K562 (cell line): ENCODE measurements around the gene SLC25A45. TPM values are rescaled to one million over a fixed set of nuclear protein-coding genes. Genes with fewer than 3 reads are reported as not detected.
A peak's percentile ranks its signal among the peaks of the same experiment; 100 is the strongest.

Experiments used
- ATAC-seq: fragments of 200-7000 bp; cut with Tn5 transposase; 3 replicates; pipeline ENCODE4 v1.9.1; 2020; ENCODE audit warnings: moderate library complexity
- BruUV-seq: library from RNA; stranded (reverse); fragments of 400-500 nt; replicated peaks from 2 replicates; lab custom pipeline; 2021; lab: Mats Ljungman, UMichigan
- CTCF ChIA-PET: fragments of 300-600 bp; formaldehyde crosslinking; extraction: SDS; loops from one replicate; lab custom pipeline; 2021; ENCODE audit warnings: low intra/inter-chr PET ratio; lab: Yijun Ruan, JAX
- POLR2A ChIA-PET: fragments of 300-600, 350-650 bp; sonication (Branson Sonifier 250); formaldehyde crosslinking; extraction: SDS; loops from one replicate; lab custom pipeline; 2021; ENCODE audit warnings: antibody characterized with exemption, inconsistent platforms; lab: Yijun Ruan, JAX
- DNase-seq, 4 experiments: peaks; one replicate each; pipeline versions ENCODE4 v3.0.0 to v3.0.0-alpha.2; 2011 to 2018; ENCODE audit warnings: low spot score in 3 of 4, mixed read lengths in 3 of 4; ENCODE audit errors: extremely low read depth in 1 of 4
- FAIRE-seq: peaks from 2 replicates; lab custom pipeline; 2011; peaks lifted over from hg19 to GRCh38; lab: Jason Lieb, UNC
- H2AFZ ChIP-seq: 2 replicates; pipeline ENCODE4 v1.6.0; 2011; ENCODE audit warnings: low read depth, low read length, control low read depth, inconsistent platforms
- H3K27ac ChIP-seq: fragments of 200-600 bp; 3 replicates; pipeline ENCODE4 v1.8.0; 2011; ENCODE audit warnings: low read depth, mild to moderate bottlenecking, control low read depth, inconsistent platforms, low read length, moderate library complexity, mixed read lengths; ENCODE audit errors: extremely low read depth
- H3K27me3 ChIP-seq, 2 experiments: fragments of 300-600 bp in 1 of 2; 2 replicates in 1 of 2; 3 replicates in 1 of 2; pipeline versions ENCODE4 v1.6.0 to v1.8.0; 2011; ENCODE audit warnings: inconsistent platforms in 2 of 2, low read length in 2 of 2, mild to moderate bottlenecking in 1 of 2, mixed read lengths in 1 of 2, moderate library complexity in 1 of 2; ENCODE audit not compliant: control insufficient read depth in 2 of 2, insufficient read depth in 2 of 2
- H3K36me3 ChIP-seq: fragments of 300-600 bp; 3 replicates; pipeline ENCODE4 v1.8.0; 2011; ENCODE audit warnings: mild to moderate bottlenecking, low read length, inconsistent platforms; ENCODE audit not compliant: control insufficient read depth, insufficient read depth
- H3K4me1 ChIP-seq, 2 experiments: fragments of 200-600 bp in 1 of 2; replicated peaks in 1 of 2; 2 replicates in 1 of 2; 3 replicates in 1 of 2; pipeline versions ENCODE4 v1.5.1 to v1.8.0; 2011; ENCODE audit warnings: inconsistent platforms in 2 of 2, low read length in 2 of 2, mild to moderate bottlenecking in 1 of 2, mixed read lengths in 1 of 2, moderate library complexity in 1 of 2; ENCODE audit not compliant: control insufficient read depth in 2 of 2, insufficient read depth in 2 of 2
- H3K4me2 ChIP-seq: 2 replicates; pipeline ENCODE4 v1.6.1; 2011; ENCODE audit warnings: low read length, control low read depth, inconsistent platforms, mixed read lengths; ENCODE audit not compliant: insufficient read depth
- H3K4me3 ChIP-seq: fragments of 200-600 bp; sonication (generic), shearing (Covaris generic); 2 replicates; pipeline ENCODE4 v1.5.1; 2016; ENCODE audit warnings: control low read depth, inconsistent platforms
- H3K79me2 ChIP-seq: fragments of 200-600 bp; 3 replicates; pipeline ENCODE4 v1.8.0; 2011; ENCODE audit warnings: low read length, inconsistent platforms; ENCODE audit not compliant: control insufficient read depth, insufficient read depth
- H3K9ac ChIP-seq, 2 experiments: 2 replicates each; pipeline versions ENCODE4 v1.6.0 to v1.6.1; 2011; ENCODE audit warnings: low read depth in 2 of 2, low read length in 2 of 2, control low read depth in 1 of 2, inconsistent platforms in 1 of 2, mild to moderate bottlenecking in 1 of 2, mixed read lengths in 1 of 2; ENCODE audit not compliant: insufficient read depth in 1 of 2
- H3K9me1 ChIP-seq: one replicate; pipeline ENCODE4 v1.6.0; 2011; ENCODE audit warnings: inconsistent platforms, mild to moderate bottlenecking, low read length, moderate library complexity; ENCODE audit not compliant: control insufficient read depth, insufficient read depth
- H3K9me3 ChIP-seq: replicated peaks from 2 replicates; pipeline ENCODE4 v1.5.1; 2011; ENCODE audit warnings: low read depth, low read length, inconsistent platforms; ENCODE audit not compliant: control insufficient read depth, insufficient read depth
- H4K20me1 ChIP-seq: replicated peaks from 2 replicates; pipeline ENCODE4 v1.6.1; 2011; ENCODE audit warnings: low read length, inconsistent platforms, mixed read lengths; ENCODE audit not compliant: control insufficient read depth, insufficient read depth
- ARID2 ChIP-seq: fragments of 450-650 bp; IDR thresholded peaks from 2 replicates; pipeline ENCODE4 v1.6.1; 2017; ENCODE audit warnings: antibody characterized with exemption, mild to moderate bottlenecking
- ARNT ChIP-seq, 2 experiments: fragments of 450-650 bp; IDR thresholded peaks; 2 replicates each; pipeline ENCODE4 v1.6.1; 2016; ENCODE audit warnings: mild to moderate bottlenecking in 1 of 2
- CHCHD3 ChIP-seq: fragments of 250-450 bp; sonication (Bioruptor Pico); IDR thresholded peaks from 2 replicates; pipeline ENCODE4 v2.1.2; 2022; ENCODE audit warnings: mild to moderate bottlenecking
- DNMT1 ChIP-seq: fragments of 450-650 bp; IDR thresholded peaks from 2 replicates; pipeline ENCODE4 v1.6.1; 2016; ENCODE audit warnings: antibody characterized with exemption, mild to moderate bottlenecking
- GTF2A2 ChIP-seq: IDR thresholded peaks from 2 replicates; pipeline ENCODE4 v1.6.1; 2016; ENCODE audit warnings: mild to moderate bottlenecking, missing genetic modification characterization, missing compliant biosample characterization
- HDAC3 ChIP-seq: fragments of 450-650 bp; IDR thresholded peaks from 2 replicates; pipeline ENCODE4 v1.6.1; 2018; ENCODE audit warnings: borderline replicate concordance, mild to moderate bottlenecking, moderate library complexity; ENCODE audit not compliant: partially characterized antibody
- PHB2 ChIP-seq: fragments of 450-650 bp; IDR thresholded peaks from 2 replicates; pipeline ENCODE4 v1.6.1; 2017; ENCODE audit warnings: low read depth
- TAF9B ChIP-seq: fragments of 450-650 bp; IDR thresholded peaks from 2 replicates; pipeline ENCODE4 v1.6.1; 2018; ENCODE audit warnings: mild to moderate bottlenecking; ENCODE audit not compliant: partially characterized antibody
- THAP12 ChIP-seq: fragments of 250-450 bp; sonication (Bioruptor Pico); IDR thresholded peaks from 2 replicates; pipeline ENCODE4 v1.9.0; 2021; ENCODE audit warnings: mild to moderate bottlenecking, inconsistent platforms
- THAP7 ChIP-seq: fragments of 250-450 bp; sonication (Bioruptor Pico); IDR thresholded peaks from 2 replicates; pipeline ENCODE4 v1.5.0; 2021
- USF2 ChIP-seq: sonication (generic); formaldehyde crosslinking; IDR thresholded peaks from 2 replicates; pipeline ENCODE4 v1.5.0; 2020; ENCODE audit warnings: missing genetic modification reagents
- ZC3H8 ChIP-seq: fragments of 450-650 bp; IDR thresholded peaks from 2 replicates; pipeline ENCODE4 v1.6.1; 2017
- ZEB2 ChIP-seq: fragments of 450-650 bp; IDR thresholded peaks from 2 replicates; pipeline ENCODE4 v1.6.1; 2016
- ZNF232 ChIP-seq: sonication (generic); formaldehyde crosslinking; IDR thresholded peaks from 2 replicates; pipeline ENCODE4 v1.8.0; 2022; ENCODE audit warnings: mild to moderate bottlenecking, missing genetic modification reagents
- ZNF655 ChIP-seq: fragments of 250-450 bp; sonication (Bioruptor Pico); IDR thresholded peaks from 2 replicates; pipeline ENCODE4 v1.5.0; 2021
- ZNF740 ChIP-seq, 3 experiments: fragments of 200-800 bp in 1 of 3; sonication (Bioruptor generic) in 1 of 3; sonication (generic) in 1 of 3; formaldehyde crosslinking in 1 of 3; IDR thresholded peaks; 2 replicates each; pipeline versions ENCODE4 v1.6.1 to v1.8.0; 2016 to 2022; ENCODE audit warnings: mild to moderate bottlenecking in 2 of 3, missing compliant biosample characterization in 2 of 3, missing genetic modification characterization in 2 of 3, missing genetic modification reagents in 1 of 3
- WGBS: fragments of 100-300 bp; shearing (Covaris generic); methylation state at CpG from one replicate; pipeline ENCODE4 v1.1.6; 2016; ENCODE audit warnings: low coverage, mixed read lengths; ENCODE audit not compliant: insufficient coverage; ENCODE audit errors: missing lambda C conversion rate; 5-methylcytosine and 5-hydroxymethylcytosine counted together
- in situ Hi-C: fragments of 300-500 bp; cut with MboI; formaldehyde crosslinking; loops from 4 replicates; pipeline ENCODE4 v1.15.0; 2018; ENCODE audit warnings: inconsistent platforms, mixed read lengths
- intact Hi-C: fragments of 100-400 bp; cut with micrococcal nuclease; formaldehyde crosslinking; loops from 2 replicates; pipeline ENCODE4 v1.14.2; 2022
- polyA plus RNA-seq, 8 experiments: library from polyadenylated mRNA; depleted of rRNA in 4 of 8; stranded (reverse) in 5 of 8; unstranded in 3 of 8; fragments of >200 nt; fragmentation: Nextera tagmentation in 2 of 8; fragmentation: Illumina TruSeq in 1 of 8; extraction: Ambion mirVana in 2 of 8; extraction: Trizol in 1 of 8; gene quantifications; 2 replicates each; pipeline versions ENCODE4 v1.2.1 to v1.2.3, GENCODE V29; 2011 to 2014; ENCODE audit warnings: inconsistent platforms in 1 of 8, missing spikeins in 1 of 8
- total RNA-seq, 7 experiments: library from RNA; depleted of rRNA in 6 of 7; stranded (reverse); fragments of >200 nt in 6 of 7; fragmentation: Illumina TruSeq in 2 of 7; extraction: Trizol in 2 of 7; gene quantifications; 2 replicates each; pipeline versions ENCODE4 v1.2.1 to v1.2.3, GENCODE V29; 2011 to 2021; ENCODE audit warnings: low replicate concordance in 1 of 7

SLC25A45 gene
- total and polyA plus RNA-seq, 9 of the 15 experiments (the other 6 are each of a cell fraction or from before 2014, with no cell fraction given): 0.15 to 2.3 (median 0.68) TPM

- Histone ChIP-seq H3K27me3 (no peaks in the 10 kb centered on the region), H3K27ac (peak overlapping the region; percentile 98), H2AFZ (no peak overlapping the region), H3K36me3 (peaks cover 75% of the 10 kb centered on the region), H3K4me3 (peak overlapping the region; percentile 12; the same call in 1 of the 2 replicates), H3K9me3 (no peaks in the 10 kb centered on the region), H3K9ac (peak overlapping the region; percentile 47 to 57; a peak in 3 of 4 replicates), H4K20me1 (peaks cover 50% of the 10 kb centered on the region), H3K9me1 (no peaks in the 10 kb centered on the region), H3K4me2 (peak overlapping the region; percentile 62), H3K79me2 (peaks cover 99% of the 10 kb centered on the region), H3K4me1 (peaks cover 0 to 35% of the 10 kb centered on the region in 2 experiments; a peak in 3 of 5 replicates)
- POLR2A ChIA-PET: interaction anchor here (0.7 to 17.3 kb wide), 9 partner anchors 7 to 78 kb away, joined by 3 to 1349 read pairs (median 10); partner anchors contain the start of gene MALAT1
- ATAC-seq: peak; percentile 4
- peak in 1 of 4 experiments; percentile 73 for DNase-seq
- intact Hi-C loops: no loop called here
- WGBS: 2% methylated on average over 9 of the region's 9 CpGs
- no TSS peak for BruUV-seq
- CTCF ChIA-PET: interaction anchor here (0.6 kb wide), 1 partner anchor 79 kb away, joined by 3 read pairs; no protein-coding TSS in a partner anchor
- in situ Hi-C loops: no loop called here
- FAIRE-seq: peak; percentile 65
- no peak for TF ChIP-seq ZNF232 (CRISPR knock-in tag)
- TF ChIP-seq ZC3H8: 0 out of 2 replicates have a peak, but pooled peaks have one; percentile 37
- peak; percentile 34 for TF ChIP-seq HDAC3
- no peak for TF ChIP-seq GTF2A2 (tag)
- TF ChIP-seq PHB2: peak; percentile 66; the same call in 1 of the 2 replicates
- TF ChIP-seq CHCHD3 (CRISPR knock-in tag): 0 out of 2 replicates have a peak, but pooled peaks have one; percentile 64
- TF ChIP-seq THAP7: no peak
- TF ChIP-seq TAF9B: no peak
- 0 out of 2 replicates have a peak, but pooled peaks have one; percentile 12 for TF ChIP-seq THAP12 (CRISPR knock-in tag)
- TF ChIP-seq ARID2: peak; percentile 76
- peak; percentile 47; the same call in 1 of the 2 replicates for TF ChIP-seq ZEB2
- TF ChIP-seq ARNT (IDR thresholded peaks at IDR 0.05): peak; percentile 67 to 87; a peak in 3 of 4 replicates
- TF ChIP-seq ZNF655 (CRISPR knock-in tag): no peak
- peak; percentile 90; the same call in 1 of the 2 replicates for TF ChIP-seq DNMT1
- no peak for TF ChIP-seq USF2 (CRISPR knock-in tag)
- TF ChIP-seq ZNF740 (CRISPR knock-in tag; IDR thresholded peaks at IDR 0.05): no peak
- TF ChIP-seq ZNF740 (tag; IDR thresholded peaks at IDR 0.05): no peak
Observed at GRCh38 chr11:65429068-65429681, 46.7 kb upstream of the SLC25A45 start.
